CD4-positive, alpha-beta T cell treated with Interleukin-2 at 100 ng/mL for 4 hours (primary cell): ENCODE data around the gene PLD2.

Experiments used
- DNase-seq: peaks from one replicate; pipeline ENCODE4 v3.0.0-alpha.2; 2020; ENCODE audit warnings: low spot score

Gene PLD2, protein sequence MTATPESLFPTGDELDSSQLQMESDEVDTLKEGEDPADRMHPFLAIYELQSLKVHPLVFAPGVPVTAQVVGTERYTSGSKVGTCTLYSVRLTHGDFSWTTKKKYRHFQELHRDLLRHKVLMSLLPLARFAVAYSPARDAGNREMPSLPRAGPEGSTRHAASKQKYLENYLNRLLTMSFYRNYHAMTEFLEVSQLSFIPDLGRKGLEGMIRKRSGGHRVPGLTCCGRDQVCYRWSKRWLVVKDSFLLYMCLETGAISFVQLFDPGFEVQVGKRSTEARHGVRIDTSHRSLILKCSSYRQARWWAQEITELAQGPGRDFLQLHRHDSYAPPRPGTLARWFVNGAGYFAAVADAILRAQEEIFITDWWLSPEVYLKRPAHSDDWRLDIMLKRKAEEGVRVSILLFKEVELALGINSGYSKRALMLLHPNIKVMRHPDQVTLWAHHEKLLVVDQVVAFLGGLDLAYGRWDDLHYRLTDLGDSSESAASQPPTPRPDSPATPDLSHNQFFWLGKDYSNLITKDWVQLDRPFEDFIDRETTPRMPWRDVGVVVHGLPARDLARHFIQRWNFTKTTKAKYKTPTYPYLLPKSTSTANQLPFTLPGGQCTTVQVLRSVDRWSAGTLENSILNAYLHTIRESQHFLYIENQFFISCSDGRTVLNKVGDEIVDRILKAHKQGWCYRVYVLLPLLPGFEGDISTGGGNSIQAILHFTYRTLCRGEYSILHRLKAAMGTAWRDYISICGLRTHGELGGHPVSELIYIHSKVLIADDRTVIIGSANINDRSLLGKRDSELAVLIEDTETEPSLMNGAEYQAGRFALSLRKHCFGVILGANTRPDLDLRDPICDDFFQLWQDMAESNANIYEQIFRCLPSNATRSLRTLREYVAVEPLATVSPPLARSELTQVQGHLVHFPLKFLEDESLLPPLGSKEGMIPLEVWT

DNA sequence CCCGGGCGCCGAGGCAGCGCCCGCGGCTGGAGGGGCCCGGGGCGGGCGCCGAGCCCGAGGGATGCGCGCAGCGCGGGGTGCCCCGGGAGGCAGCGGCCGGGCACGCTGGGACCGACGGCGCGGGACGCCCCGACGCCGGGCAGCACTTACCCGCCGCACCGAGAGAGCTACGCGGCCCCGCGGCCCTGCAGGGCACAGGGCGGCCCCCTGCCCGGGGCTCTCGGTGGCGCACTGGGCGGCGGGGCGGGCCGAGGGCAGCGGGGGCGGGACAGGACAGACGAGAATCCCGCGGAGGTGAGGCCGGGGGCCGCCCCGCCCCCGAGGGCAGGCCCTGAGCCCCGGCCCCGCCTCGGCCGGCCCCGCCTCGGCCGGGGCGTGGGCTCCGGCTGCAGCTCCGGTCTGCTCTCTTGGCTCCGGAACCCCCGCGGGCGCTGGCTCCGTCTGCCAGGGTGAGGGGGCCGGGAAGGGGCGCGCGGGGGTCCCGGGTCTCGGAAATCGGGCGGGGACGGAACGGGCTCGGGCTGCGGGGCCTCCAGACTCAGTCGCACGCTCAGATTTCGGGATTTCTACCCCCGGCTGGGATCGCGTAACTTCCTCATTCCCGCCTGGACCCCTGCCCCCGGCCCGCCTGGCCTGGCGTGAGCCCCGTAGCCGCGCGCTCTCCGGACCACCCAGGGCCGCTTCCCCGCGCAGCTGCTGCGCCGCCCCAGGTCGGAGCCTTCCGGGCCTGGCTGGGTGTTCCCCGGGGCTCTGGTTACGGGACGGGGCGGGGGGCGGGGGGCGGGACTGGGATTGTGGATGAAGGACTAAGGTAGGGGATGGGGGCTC, at the start of gene PLD2:
TSS of gene PLD2 (plus strand) at position 376 of the 828 bp plus-strand sequence. CDS start 621 bp downstream, outside the sequence.
- DNase-seq: peak; percentile 84

DNA sequence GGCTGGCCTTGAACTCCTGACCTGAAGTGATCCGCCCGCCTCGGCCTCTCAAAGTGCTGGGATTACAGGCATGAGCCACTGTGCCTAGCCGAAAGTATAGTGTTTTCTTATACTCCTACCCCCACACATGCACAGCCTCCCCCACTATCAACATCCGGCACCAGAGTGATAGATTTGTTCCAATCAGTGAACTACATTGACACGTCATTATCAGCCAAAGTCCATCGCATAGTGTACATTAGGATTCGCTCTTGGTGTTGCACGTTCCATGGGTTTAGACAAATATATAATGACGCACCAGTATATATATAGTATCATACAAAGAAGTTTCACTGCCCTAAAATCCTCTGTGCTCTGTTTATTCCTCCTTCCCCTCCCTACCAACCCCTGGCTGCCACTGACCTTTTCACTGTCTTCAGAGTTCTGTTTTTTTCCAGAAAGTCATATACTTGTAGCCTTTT, 47.1 kb upstream of the PLD2 start:
- DNase-seq: no peak

DNA sequence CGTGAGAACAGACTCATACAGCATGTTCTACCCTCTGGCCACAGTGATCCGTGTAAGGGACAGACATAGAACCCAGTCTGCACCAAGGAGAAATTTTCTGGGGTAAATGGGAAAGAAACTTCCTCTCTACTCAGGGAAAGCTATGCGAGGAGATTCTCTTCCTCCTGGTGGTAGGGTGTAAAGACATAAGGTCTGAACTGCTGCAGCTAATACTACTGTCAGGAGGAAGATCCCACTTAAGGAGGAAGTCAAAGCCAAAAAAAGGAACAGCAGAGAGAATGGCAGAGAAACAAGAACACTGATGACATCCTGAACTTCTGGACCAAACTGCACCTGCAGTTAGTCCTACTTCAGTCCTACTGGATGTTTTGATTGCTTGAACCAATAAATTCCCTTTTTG, 42.4 kb upstream of the PLD2 start:
- no peak for DNase-seq

DNA sequence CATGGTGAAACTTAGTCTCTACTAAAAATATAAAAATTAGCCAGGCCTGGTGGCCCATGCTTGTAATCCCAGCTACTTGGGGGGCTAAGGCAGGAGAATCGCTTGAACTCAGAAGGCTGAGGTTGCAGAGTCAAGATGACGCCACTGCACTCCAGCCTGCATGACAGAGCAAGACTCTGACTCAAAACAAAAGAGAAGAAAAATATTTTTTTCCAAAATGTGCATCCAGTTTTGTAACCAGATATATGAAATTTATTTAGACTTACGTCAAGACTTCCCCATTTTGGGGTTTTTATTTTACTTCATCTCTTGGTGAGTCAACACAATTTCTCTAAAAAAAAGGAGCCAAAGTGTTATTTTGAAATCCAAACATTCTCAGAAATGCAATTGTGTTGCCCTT, 40.8 kb upstream of the PLD2 start:
- no peak for DNase-seq

DNA sequence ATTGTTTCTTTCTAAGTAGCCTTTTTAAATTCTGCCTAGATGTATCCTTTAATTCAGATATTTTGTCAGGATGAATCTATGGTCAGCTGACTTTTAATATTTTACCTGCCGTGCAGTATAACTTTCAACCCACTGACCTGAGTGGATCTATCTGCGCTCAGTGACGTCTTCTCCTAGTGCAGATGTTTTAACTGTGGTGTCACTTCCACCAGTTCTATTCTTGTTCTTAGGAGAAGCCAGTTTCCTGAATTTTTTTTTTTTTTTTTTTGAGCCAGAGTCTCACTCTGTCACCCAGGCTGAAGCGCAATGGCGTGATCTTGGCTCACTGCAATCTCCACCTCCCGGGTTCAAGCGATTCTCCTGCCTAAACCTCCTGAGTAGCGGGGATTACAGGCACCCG, 40.2 kb upstream of the PLD2 start:
- DNase-seq: no peak

DNA sequence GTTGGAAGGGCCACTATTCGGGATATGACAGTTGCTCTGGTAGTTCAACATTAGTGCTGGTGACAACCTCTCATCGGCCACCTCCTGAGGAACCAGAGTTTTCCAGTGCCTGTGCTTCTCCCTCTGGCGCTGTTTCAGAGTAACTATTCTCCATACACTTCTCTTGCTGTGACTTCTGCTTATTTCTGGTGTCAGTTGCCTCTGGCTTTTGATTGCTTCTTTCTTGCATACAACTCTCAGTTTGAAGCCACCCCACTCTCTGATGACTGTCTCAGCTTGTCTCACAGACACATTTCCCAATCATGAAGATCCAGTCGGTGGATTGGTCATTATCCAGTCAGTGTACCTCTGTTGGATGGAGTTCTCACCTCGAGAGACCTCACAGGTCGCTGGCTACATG, 38.7 kb upstream of the PLD2 start:
- no peak for DNase-seq

DNA sequence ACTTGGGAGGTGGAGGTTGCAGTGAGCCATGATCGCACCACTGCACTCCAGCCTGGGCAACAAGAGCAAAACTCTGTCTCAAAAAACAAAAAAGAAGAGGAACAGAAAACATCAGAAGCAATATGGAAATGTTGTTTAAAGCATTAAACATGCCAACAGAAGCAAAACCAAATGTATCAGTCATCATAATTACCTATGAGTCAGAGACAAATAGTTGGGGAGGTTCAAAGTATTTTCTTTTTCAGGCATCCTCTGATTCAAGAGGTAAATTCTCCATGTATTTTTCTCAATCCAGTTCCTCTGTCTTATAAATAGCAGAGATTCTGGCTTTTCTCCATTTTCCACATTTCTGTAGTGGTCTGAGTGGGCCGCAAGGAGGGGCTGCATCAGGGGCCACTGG, 37.3 kb upstream of the PLD2 start:
- no peak for DNase-seq

DNA sequence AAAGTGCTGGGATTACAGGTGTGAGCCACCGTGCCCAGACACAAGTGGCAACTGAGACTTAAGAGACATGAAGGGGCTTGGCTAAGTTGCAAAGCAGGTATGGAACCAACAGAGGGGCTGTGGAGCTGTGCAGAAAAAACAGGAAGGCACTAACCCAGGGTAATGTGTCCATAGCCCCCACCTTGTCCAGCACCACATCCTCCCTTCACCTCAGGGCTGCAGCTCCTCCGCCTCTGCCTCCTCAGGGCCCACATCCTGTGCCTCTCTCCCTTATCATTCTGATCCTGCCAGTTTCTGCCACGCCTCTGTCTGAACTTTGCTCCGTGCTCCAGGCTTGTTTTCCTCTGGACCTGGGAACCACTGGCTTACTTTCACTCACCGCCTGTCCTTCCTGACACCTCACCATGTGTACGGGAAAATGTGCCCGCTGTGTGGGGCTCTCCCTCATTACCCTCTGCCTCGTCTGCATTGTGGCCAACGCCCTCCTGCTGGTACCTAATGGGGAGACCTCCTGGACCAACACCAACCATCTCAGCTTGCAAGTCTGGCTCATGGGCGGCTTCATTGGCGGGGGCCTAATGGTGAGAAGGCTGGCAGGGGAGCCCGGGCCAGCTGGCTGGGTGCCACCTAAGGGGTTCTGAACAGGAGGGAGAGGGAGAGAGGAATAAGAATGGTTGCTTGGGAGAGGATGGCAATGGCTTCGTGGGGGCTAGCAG, 35.3 kb upstream of the PLD2 start, which contains the start of gene TM4SF5:
TSS of gene TM4SF5 (plus strand) at position 368 of the 716 bp plus-strand sequence. CDS start at position 405, 37 bp downstream.
- no peak for DNase-seq

DNA sequence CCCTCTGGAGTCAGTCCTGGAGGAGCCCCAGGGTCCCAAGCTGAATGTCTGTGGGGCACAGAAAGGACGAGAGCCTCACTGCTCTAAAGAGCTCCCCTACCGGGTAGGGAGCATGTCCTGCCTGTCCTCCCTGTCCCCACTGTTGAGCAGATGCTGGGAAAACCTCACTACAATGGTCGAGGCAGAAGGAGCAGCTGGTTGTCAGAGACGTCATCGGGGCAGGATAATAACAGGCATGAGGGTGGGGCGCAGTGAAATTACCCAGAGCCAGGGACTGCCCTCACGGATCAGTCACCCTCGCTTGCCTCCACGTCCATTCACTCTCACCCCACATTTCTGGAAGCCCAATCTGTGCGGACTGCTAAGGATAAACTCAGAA, 34.7 kb upstream of the PLD2 start:
- DNase-seq: no peak

DNA sequence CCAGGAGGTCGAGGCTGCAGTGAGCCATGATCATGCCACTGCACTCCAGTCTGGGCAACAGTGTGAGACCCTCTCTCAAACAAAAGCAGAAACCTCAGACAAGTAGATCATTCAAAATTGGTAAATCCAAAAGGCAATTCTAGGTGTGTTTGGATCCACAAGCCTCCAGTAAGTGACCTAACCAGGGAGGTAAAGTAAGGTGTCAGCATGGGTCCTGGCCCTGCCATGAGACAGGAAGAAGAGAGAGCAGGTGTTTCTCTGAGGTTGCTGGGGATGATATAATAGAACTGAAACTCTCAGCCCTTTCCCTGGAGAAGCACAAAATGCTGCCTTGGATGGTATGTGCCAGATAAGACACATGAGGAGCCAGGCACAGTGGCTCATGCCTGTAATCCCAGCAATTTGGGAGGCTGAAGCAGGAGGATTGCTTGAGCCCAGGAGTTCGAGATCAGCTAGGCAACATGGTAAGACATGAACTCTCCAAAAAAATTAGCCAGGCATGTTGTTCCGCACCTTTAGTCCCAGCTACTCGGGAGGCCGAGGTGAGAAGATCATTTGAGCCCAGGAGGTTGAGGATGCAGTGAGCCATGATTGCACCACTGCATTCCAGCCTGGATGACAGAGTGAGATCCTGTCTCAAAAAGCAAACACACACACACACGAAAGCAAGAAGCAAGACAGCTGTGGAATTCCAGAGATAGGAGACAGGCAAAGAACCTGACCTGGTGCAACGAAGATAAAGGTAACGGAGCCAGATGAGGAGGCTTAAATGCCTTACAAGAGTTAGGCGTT, 28.8 kb upstream of the PLD2 start:
- no peak for DNase-seq

DNA sequence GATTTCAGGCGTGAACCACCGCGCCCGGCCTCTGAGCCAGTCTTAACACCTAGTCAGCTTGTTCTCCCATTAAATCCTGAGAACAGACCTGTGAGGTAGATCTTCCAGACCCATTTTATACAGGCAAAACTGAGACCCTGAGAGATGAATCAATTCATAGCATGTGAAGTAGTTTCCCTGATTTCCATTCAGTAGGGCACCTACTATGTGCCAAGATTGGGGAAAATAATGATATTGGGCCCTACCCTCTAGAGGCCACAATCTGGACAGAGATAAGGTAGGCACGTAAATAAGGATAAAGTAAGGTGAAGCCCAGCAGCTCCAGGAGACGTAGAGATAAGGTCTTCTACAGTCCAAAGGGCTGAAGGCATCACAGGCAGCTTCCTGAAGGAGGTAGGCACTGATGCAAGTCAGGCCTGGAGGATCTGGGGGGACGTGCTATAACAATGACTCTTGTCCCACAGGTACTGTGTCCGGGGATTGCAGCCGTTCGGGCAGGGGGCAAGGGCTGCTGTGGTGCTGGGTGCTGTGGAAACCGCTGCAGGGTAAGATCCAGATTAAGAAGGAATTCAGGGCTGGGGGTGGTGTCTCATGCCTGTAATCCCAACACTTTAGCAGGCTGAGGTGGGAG, 26.5 kb upstream of the PLD2 start:
- DNase-seq: no peak

DNA sequence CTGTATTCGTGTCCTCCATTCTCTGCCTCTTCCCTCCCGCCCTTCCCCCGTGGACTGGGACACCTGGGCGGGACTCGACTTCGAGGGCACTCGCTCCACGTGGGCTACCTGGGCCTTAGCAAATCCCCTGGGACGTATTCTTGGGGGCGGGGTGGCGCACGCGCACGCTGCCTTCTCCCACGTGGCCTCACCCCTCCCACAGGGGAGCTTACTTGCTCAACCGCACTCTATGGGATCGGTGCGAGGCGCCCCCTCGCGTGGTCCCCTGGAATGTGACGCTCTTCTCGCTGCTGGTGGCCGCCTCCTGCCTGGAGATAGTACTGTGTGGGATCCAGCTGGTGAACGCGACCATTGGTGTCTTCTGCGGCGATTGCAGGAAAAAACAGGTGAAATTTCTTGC, 24.3 kb upstream of the PLD2 start:
- no peak for DNase-seq

DNA sequence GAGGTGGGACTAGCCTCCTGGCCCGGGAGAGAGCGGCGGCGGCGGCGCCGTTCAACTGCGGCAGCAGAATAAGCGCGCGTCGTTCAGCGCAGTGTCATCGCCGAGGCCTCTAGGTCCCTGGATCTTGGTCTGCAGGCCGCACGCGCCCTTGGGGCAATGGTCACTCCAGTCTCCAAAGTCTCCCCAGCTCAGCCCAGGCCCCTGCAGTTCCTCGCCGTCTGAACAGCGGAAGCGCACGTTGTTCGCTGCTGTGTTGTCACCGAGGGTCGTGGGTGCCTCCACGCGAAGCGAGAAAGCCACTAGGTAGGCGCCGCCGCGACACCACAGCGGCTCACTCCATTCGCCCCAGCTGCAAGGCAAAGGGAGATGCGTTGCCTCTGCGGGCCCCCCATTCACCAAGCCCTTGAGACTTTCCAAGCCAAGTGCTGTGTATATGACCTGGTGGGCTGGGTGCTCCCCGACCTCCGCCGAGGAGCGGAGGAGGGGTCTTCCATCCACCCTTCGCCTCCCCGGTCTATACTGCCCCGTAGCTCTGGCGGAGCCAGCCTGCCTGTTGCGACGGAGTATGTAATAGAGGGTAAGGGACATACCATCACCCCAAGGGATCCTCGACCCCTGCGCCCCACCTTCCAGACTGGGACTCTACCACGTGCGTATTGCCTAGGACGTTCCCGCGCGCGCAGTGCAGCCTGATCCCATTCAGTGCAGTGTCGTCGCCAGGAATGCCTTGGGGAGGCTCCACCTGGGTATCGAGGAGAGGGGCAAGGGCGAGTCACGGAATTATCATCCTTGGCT, 21.4 kb upstream of the PLD2 start:
- no peak for DNase-seq

DNA sequence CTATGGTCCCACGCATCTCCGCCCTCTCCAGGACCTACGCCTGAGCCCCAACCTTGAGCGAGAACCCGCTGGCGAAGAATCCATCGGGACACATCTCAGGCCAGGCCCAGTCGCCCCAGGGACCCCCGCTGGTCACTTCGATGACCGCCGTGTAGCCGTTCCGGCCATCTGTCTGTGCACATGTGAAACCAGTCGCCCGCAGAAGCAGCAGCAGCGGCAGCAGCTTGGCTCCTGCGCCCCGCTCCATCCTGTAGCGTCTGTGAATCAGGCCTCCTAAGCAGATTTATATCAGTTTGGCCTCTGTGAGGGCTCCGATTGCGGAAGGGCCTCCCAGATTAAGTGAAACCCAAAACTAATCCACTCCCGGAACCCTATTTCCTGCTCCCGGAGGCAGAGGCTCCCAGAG, 20.8 kb upstream of the PLD2 start, which contains the start of gene VMO1:
TSS of gene VMO1 (minus strand) at position 259 of the 406 bp plus-strand sequence. CDS start at position 247, 12 bp downstream.
- DNase-seq: no peak

DNA sequence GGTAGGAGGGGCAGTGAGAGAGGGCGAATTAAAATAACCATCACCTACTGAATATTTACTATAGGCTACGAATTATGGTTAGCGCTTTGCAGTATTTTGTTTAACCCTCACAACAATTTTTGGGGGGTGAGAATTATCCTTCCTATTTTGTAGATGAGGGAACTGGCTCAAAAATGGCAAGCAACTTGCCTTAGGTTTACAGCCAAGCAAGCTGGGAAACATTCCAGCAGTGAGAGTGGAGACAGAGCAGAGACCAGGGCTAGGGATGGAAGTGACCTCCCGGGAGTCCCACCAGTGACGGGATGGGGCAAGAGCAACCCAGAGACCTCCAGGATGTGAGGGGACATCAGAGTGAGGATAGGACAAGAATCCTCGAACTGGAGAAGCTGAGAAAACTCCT, 20.4 kb upstream of the PLD2 start:
- DNase-seq: no peak

DNA sequence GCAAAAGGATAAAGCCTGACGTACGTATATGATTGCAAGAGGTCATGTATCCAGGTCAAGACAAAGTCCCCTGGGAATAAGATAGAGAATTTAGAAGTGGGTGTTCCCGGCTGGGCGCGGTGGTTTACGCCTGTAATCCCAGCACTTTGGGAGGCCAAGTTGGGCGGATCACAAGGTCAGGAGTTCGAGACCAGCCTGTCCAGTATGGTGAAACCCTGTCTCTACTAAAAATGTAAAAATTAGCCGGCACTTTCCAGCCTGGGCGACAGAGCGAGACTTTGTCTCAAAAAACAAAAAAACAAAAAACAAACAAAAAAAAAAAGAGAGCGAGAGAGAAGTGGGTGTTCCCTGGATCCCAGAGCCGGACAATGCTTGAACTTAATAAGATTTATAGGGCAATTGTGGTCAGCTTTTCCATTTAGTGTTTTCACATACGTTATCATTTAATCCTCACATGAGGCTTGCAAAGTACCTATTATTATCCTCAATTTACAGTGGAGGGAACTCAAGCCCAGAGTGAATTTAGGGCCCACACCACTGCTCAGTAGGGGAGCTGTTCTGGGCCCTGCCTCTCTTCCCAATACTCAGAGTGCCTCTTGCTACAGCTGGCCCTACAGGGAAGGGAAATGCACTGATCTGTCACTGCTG, 18.7 kb upstream of the PLD2 start:
- no peak for DNase-seq

DNA sequence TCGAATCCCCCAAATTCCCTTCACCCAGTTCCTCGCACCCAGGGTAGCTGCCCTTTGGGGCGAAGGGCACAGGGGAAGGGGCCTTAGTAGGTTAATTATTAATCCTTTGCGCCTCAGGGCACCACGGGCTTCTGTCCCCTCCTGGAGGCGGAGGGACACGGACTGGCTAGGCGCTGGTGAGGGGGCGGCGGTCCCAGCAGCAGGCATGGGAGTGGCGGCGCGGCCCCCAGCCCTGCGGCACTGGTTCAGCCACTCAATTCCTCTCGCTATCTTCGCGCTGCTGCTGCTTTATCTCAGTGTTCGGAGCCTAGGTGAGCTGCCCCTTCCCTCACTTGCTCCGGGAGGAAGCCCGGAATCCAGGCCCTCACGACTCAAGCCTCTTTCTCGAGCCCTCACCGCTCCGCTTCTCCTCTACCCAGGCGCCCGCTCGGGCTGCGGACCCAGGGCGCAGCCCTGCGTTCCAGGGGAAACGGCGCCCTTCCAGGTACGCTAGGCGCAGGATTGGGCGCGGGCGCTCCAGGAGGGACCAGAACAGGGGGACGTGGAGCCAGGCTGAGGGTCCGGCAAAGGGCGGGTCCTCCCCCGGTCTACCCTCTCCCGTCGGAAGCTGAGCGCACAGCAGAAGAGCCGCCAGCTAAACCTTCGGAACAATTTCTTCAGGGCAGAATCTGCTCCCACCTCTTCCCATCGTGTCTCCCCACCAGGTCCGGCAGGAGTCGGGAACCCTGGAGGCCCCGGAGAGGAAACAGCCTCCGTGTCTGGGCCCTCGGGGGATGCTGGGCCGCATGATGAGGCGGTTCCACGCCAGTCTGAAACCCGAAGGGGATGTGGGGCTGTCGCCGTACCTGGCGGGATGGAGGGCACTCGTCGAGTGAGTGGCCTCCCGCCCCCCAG, 17.9 kb upstream of the PLD2 start, which contains the start of gene GLTPD2:
TSS of gene GLTPD2 (plus strand) at position 158 of the 894 bp plus-strand sequence. CDS start at position 206, 48 bp downstream.
- no peak for DNase-seq

DNA sequence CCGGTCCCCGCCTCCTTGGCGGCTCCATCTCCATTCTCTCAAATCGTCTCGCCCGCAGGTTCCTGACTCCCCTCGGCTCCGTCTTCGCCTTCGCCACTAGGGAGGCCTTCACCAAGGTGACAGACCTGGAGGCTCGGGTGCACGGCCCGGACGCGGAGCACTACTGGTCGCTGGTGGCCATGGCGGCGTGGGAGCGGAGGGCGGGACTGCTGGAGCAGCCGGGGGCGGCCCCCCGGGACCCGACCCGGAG, 17.3 kb upstream of the PLD2 start:
- DNase-seq: no peak
